GM21619 (cell line): ENCODE results near the gene STX18.
"Not testable (repeated sequence)": the region's sequence is repeated elsewhere in the genome, so short reads cannot be mapped to it uniquely, and the experiment has no call there.

Experiments
- ATAC-seq: cut with Tn5 transposase; IDR thresholded peaks from one replicate; pipeline ENCODE4 v1.9.1; 2021; ENCODE audit not compliant: unreplicated experiment

The STX18 gene

DNA sequence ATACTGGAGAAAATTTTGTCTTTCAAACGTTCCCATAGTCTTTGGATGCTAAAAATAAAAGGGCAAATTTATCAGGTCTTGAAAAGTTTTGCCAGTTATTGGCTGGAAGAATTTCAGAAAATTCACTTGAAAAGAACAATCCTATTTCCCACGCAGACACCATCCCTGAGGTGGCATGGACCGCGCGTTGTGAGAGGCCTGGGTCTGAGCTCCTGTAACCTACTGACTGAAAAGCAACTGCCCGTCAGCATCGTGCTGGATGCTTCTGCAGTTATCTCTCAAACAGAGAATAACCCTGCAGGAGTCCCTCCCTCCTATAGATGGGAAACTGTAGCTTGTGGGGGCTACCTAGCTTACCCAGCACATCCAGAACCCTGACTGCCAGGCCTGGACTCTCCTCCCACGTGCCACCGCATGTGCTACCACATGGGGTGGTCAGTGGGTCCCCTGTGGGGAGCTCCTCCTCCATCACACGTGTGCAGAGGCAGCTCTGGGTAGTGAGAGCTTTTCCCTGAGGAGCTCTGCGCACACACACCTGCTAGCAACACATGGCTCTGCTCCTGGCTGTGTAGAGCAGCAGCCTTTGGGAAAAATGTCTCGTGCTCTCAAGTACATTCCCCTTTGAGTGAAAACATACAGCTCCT lies 118.9 kb downstream of the STX18 start:
- ATAC-seq, result no peak

DNA sequence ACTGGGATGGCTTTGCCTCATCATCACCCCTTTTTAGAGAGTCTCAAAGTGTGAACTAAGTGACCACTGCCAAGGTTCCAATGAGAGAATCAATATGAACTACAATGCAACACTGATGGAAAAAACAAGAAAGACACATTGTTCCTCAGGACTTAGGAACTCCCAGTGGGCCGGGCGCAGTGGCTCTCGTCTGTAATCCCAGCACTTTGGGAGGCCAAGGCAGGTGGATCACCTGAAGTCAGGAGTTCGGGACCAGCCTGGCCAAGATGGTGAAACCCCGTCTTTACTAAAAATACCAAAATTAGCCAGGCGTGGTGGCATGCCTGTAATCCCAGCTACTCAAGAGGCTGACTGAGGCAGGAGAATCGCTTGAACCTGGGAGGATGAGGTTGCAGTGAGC lies 119.7 kb downstream of the STX18 start:
- ATAC-seq, result not testable (repeated sequence)

DNA sequence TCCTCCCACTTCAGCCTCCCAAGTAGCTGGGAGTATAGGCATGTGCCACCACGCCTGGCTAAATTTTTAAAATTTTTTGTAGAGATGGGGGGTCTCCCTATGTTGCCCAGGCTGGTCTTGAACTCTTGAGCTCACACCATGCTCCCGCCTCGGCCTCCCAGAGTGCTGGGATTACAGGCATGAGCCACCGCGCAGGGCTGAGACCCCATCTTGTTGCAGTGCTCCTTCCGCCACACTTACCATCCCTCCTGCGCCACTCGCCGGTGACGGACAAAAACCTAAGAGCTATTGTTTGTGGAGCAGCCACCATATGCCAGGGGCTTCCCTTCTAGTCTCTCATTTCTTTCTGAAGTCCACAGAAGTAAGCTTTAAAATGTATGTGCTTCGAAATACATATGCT lies 120.5 kb downstream of the STX18 start:
- no peak for ATAC-seq

DNA sequence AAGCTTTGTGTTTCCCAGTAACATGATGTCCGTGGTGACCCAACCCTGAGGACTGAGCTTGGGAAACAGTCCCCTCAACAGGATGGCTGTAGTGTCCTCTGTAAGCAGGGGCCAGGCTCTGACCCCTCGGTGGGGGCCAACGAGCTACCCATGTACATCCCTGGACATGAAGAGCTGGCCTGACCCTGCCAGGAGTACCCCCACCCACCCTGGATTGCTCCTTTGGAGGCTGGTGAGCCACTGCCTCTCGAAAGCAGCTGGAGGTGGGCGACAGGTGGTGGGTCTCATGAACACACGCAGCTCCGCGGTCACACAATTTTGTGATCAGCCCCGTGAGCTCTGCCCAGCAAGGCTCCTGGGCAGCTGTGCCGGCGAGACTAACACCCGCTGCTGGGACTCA lies 121.4 kb downstream of the STX18 start:
- no peak for ATAC-seq

DNA sequence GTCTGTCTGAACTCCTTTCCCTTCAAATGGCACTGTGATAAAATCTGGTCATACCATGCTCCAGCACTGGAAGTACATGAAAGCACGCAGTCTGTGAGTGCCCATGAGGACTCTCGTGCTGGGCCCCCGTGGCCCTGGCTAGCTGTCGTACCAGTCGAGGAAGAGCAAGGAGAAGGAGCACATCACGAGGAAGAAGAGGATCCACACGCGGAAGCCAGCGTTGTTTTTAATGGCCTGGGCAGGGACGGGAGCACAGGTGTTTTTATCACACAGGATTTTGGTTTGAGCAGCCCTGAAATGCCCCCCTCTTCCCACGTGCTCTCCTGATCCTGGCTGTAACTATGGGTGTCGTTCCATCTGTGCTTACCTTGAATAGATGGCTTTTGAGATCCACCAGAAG lies 122.0 kb downstream of the STX18 start:
- no peak for ATAC-seq

DNA sequence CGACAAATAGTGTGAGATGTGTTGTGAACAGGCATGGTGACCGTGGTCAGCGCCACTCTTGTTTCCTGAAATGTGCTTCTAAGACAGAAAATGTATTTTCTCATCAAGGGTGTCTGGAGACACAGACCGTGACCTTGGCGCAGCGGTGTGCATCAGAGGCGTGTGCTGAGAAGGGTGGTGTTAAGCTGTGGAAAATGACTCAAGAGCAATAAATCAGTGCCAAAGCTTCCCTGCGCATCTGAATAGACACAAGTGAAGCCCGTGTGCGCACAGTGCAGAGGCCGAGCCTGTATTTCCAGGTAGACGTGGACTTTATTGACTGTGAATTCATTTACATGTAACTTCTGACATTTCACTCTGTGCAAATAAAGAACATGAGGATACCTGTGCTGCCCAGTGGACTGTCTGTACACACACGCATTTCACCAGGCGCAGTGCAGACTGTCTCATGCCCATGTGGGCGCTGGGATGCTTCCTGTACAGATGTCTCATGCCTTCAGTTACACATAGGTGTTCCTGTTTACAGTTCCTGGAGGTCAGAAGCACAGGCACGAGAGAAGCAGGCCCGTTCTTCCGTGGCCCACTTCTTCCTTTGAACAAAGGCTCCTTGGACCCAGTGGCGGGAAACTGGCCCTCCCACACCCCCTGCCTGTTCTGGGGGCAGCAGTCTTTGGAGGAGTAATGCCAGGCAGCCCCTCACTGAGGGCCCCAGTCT lies 123.0 kb downstream of the STX18 start:
- no peak for ATAC-seq

DNA sequence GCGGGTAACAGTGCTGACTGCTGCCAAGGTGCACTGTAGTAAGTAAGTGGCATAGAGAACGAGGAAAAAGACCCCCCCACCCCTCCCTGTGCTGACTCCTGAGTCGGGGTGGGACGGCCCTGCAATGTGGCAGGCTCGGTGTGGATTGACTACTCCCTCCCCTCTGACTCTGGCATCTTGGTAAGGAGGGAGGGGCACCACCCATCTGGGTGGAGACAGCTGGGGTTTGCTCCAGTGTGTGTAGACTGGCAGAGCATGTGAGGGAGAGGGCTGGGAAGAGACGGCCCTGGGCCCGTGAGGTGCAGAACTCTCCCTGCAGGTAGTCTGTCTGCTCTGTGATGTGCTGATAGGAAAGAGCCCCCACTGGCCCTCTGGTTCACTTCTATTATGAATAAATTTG lies 124.0 kb downstream of the STX18 start:
- no peak for ATAC-seq

DNA sequence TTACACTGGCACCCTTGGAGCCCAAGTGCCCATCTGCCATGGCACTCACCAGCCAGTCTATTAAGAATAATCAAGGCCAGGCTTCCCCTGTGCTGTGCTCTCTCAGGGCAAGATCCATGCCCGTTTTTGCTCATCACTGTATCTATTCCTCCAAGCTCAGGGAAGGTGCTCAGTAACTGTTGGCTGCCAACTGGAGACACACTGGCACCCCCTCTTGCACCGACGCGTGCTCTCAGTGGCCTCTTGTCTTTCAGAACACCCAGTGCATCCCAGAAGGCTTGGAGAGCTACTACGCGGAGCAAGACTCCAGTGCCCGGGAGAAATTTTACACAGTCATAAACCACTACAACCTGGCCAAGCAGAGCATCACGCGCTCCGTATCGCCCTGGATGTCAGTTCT lies 124.9 kb downstream of the STX18 start:
- ATAC-seq, result no peak

DNA sequence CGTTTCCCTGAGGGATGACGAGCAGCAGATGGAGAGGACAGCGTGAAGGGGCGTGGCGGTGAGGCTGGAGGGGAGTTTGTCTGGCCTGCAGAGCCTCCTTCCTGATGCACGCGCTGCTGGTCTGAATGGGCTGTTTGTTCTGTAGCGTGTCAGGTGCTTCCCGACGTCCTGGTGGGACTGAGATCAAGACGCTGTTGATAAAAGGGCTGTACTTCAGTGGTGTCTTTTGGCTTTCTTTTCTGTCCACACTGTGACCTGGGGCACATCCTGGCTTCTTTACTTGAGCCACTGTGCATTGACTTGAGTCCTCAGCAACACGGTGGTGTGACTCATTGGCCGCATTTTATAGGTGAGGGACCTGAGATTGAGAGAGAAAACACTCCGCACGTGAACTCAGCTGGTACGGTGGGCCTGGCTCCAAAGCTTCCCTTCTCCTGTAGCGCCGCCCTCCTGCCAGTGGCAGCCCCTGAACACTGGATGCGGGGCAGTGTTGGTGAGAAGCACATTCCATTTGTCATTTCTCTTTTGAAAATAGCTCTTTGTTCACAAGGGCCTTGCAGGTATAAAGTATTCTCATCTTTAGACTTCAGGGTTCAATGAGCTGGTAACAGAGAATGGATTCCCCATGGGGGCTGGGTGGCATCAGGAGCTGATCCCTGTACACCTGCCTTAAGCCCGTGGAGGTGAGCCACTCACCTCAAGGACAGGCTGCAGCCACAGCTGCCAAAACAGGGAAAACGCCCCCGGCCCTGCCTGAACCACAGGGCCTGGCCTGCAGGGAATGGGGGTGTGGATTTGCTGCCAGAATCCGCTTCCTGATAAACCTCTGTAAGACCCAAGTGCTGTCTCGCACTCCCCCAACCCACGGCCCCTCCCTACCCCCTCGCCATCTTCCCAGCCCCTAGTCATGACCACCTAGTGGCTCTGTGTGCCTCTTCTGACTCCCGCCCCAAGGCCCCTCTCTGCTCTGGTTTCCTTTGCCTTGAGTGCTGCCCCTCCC lies 125.7 kb downstream of the STX18 start:
- ATAC-seq, result no peak

DNA sequence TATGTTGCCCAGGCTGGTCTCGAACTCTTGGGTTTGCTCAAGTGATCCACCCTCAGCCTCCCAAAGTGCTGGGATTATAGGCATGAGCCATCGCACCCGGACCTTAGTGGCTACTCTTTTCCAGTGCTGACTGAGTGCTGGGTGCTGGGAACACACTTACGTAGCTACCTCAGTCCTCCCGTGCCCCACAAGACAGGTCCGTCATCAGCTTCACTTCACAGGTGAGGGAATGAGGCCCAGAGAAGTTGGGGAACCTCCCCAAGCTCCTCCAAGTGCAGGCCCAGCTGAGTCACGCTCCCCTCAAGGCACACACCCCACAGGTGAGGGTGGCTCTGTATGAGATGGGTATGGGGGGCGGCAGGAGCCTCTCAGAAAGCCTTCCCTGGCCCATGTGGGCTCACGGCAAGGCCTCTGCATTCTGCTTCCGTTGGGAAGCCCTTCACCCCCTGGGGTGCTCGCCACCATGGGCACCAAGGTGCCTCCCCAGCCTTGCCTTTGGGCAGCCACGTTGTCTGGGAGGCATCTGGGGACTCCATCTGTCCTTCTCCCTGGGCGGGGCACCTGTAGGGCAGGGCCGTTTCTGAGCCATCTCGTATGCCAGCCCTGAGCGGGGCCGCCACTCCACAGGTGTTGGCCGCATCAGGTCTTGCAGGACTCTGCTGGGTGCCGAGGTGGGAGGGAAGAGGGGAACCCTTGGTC lies 126.6 kb downstream of the STX18 start:
- no peak for ATAC-seq

DNA sequence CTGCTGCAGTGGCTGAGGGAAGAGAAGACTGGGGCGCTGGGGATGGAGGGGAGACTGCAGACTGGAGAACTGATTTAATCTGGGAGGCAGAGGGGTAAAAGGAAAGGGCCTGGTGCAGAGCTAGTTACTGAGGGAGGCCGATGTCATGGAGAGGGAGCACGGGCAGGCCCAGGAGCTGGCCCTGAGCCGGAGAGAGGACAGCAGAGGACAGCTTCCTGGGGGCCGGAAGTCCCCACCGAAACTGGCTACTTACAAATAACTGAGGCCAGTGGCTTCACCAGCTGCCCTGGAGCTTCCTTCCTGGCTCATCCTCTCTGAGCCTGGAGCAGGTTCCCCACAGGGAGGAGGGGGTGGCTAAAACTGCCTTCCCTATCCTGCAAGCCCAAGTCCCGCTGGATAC lies 128.0 kb downstream of the STX18 start:
- ATAC-seq, result no peak

DNA sequence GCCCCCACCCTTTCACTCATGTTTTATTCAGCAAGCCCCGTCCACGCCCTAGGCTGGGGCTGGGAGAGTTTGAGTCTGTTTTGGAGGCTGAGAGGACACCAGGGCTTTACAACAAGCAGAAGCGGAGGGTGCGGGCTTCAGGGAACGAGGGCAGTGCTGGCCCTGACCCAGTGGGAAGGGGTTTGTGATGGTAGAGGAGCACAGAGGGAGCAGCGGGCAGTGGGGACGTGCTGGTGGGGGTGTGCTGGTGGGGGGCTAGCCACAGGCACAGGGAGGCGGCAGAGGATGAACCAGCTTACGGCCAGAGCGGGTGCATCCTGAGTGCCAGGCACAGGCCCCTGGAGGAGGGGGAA lies 128.5 kb downstream of the STX18 start:
- ATAC-seq, result no peak

DNA sequence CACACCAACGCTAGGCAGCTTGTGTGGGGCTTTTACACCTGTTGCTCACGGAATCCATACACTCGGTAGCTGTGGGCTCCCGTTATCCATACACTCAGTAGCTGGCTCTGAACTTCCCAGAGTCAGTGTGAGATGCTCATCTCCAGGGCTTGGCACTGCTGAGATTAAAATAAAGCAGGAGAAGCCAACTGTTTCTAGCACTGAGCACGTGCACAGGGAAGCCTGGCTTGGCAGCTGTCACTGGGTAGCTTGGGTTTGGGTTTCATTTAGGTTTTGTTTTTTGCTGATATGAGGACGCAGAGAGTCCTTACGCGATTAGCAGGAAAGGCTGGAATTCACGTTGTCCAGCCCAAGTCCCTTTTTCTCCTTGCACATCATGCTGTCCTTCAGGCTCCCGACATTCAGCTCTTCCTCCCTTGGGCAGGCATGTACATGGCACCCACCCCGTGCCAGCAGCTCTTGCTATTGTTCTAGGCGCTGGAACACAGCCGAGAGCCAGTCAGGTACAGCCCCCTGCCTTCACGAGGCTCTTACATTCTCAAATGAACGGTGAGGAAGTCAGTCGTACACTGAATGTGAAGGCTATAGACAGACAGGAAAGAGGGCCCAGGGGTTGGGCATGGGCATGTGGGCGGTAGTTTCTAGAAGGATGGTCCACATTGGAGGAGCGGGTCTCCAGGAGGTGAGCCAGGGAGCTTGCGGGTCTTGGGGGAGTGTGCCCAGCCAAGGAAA lies 129.0 kb downstream of the STX18 start:
- ATAC-seq, result no peak

DNA sequence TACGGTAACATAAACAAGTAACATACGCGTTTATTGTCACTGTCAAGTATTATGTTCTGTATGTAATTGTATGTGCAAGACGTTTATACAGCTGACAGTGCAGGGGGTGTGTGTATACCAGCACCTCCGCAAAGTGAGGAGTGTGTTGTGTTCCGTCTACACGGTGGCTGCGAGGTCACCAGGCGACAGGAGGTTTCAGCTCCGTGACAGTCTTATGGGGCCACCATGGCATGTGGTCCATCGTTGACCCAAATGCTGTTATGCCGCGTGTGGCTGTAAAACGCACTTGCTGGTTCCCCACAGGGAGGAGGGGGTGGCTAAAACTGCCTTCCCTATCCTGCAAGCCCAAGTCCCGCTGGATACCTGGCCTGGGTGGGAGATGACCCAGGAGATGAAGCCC lies 129.9 kb downstream of the STX18 start:
- ATAC-seq, result no peak

DNA sequence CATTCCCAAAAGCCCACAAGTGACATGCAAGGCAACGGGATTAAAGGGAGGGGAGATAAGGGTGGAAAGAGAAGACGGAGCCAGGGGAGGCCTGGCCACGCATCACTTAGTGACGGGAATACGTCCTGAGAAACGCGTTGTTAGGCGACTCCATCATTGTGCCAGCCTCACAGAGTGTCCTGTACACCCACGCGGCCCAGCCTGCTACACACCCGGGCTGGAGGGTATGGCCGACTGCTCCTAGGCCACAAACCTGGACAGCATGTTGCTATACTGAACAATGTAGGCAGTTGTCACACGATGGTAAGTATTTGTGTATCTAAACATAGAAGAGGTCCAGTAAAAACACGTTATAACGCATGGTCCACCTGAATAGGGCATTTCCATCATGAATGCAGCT lies 131.6 kb downstream of the STX18 start:
- ATAC-seq, result no peak

DNA sequence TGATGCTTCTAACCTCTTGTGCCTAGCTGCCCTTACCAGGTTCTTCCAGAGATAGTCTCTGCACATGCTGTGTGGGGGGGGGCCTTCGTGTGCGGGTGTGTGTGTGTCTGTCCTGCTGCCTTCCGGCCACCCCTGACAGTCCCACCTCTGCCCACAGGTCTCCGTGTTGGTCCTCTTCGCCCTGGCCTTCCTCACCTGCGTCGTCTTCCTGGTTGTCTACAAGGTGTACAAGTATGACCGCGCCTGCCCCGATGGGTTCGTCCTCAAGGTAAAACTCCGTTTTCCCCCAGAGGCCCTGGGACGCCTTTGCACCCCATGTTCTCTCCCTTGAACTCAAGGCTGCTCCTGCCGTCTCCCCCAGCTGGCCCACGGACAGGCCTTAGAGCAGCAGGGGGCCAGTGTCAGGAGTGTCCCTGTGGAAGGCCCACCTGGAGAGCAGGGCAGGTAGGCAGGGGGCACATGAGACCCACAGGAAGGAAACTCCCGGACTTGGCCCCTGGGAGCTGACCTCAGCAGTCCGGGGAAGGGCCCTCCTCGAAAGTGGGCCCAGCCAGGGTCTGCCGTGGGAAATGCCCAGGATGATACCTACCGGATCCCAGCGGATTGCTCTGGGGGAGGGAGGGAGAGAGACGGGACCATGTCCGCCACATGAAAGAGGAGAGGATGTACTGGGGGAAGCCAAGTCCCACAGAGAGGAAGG lies 132.3 kb downstream of the STX18 start:
- no peak for ATAC-seq

DNA sequence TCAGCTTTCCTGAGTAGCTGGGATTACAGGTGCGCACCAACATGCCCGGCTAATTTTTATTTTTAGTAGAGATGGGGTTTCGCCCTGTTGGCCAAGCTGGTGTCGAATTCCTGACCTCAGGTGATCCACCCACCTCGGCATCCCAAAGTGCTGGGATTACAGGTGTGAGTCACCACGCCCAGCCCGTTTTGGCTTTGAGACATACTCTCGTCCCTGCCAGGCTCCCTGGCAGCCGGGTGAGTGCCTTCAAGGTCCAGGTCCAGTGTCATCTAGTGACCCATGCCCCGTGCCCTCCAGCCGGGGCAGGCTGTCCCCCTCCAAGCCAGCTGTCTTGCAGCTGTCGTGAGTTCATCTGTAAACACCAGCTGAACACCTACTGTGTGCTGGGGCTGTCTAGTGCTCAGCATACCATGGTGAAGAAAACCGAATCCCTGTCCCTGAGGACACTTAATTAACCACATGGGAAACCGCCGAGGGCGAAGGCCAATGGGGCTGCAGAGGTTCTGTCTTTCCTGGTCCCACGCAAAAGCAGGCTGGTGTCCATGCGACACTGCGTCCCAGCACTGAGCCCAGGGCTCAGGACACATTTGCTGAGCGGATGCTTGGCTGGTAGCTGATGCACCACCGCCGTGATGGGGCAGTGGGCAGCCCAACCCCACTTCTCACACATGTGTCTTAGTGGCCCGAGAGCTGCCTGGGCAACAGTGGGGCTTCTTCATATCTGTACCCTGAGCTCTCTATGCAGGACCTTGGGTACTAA lies 133.1 kb downstream of the STX18 start:
- ATAC-seq, result no peak

DNA sequence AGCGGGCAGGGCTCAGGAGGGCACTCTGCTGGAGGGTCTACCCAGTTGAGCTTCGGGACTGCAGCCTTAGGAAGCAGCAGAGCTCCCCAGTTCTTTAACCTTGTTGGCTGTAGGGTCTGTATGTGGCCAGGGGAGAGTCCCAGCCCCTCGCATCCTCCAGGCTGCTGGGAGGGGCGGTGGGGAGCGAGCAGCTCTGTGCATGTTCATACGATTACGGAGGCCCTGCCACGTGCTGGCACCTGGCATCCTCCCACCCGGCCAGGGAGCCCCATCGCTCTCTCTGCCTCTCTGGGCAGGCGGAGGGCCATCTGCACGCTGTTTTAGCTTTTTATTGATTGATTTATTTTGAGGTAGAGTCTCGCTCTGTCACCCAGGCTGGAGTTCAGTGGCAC lies 133.7 kb downstream of the STX18 start:
- no peak for ATAC-seq
